Stimulated activated CD4-positive, alpha-beta T cell treated with anti-CD3 and anti-CD28 coated beads, Interleukin-1b, Interleukin-23, amount 100 ng/mL, for 1 hour (primary cell): ENCODE results near the gene NRCAM.
"Not testable (repeated sequence)": the region's sequence is repeated elsewhere in the genome, so short reads cannot be mapped to it uniquely, and the experiment has no call there.

ENCODE experiments used
- DNase-seq, 2 donors: peaks; one replicate each; pipeline ENCODE4 v3.0.0-alpha.2; 2020; ENCODE audit warnings: low read depth in 2 of 2

Gene NRCAM

DNA sequence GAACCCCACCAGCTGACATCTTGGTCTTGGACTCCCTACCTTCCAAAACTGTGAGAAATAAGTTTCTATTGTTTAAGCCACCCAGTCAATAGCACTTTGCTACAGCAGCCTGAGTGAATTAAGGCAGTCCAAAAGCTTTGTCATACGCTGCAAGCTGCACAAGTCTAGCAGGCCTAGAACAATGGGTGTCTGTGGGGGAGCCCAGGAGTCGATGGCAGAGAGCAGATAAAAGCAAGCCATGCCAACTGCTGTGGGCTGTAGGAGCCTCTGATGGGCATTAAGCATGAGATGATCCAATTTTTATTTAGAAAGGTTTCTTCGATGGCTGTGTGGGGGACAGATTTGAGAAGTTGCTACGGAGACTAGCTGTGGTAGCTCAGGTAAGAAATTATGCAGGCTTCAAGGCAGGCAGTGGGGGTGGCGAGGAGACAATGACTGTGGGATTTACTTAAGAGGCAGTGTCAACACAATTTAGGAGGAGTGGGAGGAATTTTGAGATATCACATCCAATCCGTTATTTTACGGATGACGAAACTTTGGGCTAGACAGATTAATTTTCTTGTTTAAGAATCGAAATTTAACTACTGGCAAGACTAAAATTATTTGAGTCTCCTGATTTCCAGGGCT is 110.4 kb downstream of the NRCAM start:
- no peak for DNase-seq

DNA sequence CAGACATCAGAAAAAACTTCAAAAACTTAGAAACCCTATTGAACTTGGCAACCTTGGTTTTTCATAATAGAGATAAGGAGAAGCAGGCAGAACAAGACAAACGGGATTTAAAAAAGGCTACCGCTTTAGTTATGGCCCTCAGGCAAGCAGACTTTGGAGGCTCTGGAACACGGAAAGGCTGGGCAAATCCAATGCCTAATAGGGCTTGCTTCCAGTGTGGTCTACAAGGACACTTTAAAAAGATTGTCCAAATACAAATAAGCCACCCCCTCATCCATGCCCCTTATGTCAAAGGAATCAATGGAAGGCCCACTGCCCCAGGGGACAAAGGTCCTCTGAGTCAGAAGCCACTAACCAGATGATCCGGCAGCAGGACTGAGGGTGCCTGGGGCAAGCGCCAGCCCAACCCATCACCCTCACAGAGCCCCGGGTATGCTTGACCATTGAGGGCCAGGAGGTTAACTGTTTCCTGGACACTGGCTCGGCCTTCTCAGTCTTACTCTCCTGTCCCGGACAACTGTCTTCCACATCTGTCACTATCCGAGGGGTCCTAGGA is 115.3 kb downstream of the NRCAM start:
- no peak for DNase-seq

DNA sequence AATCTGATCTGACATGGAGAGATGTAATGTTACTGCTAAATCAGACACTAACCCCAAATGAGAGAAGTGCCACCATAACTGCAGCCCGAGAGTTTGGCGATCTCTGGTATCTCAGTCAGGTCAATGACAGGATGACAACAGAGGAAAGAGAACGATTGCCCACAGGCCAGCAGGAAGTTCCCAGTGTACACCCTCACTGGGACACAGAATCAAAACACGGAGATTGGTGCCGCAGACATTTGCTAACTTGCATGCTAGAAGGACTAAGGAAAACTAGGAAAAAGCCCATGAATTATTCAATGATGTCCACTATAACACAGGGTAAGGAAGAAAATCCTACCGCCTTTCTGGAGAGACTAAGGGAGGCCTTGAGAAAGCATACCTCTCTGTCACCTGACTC is 115.8 kb downstream of the NRCAM start:
- not testable (repeated sequence) for DNase-seq

DNA sequence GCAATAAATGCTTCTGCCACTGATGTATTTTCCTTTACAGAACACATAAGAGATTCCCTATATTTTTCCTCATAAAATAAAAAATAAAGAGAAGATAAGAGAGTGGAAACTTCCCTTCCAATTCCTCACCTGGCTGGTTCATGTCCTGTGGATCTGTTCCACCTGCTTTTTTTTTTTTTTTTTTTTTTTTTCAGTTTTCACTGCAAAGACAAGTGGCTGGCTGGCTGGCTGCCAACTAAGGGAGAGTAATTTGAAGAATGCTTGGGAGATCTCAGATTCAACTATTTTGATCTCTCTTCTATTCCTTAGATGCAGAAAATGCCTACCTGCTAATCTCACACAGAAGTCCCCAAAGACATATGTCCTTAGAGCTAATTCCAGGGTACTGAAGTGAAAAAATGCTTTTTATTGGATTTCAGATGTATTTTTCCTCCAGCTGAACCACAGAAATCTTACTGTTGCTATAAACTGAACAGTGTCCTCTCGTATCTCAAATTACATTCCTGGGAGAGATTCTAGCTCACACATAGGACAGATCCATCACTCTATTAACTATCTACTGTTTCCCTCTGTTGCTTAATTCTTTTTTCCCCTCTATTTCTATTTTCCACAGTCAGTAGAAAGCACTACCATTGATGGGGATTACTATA is 120.8 kb downstream of the NRCAM start:
- DNase-seq: no peak

DNA sequence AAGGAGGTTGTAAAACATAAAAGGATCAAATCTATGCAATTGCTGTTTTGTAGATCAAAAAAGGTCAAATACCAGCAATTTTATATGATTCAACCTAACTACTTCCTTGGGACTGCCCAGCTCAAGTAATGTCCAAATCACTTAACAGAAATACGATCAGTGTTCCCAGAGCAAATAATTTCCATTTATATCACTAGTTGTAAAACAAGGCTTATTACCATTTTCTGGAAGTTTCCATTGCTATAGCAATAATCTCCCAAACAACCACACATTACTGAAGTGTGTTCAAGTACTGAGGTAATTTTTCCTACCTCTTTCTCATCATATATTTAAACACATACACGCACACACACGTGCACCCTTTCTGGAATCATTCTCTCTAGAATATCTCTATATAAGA is 123.3 kb downstream of the NRCAM start:
- DNase-seq: no peak

DNA sequence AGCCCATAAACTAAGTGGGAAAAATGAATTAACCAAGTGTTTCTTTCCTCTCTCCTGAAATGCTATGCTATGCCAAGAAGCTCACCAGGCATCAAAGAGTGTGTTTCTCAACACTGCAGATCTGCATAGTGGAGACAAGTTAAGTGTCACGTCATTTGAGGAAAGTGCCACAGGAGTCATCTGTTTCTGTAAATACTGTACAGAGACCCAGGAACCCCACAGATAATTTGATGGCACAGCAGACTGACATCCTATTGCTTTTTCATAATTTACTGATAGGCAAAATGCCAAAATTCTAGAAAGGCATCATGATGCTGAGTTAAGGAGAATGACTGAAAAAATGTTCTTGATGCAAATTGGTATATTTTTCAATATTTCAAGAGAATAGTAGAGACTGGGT is 124.3 kb downstream of the NRCAM start:
- no peak for DNase-seq

DNA sequence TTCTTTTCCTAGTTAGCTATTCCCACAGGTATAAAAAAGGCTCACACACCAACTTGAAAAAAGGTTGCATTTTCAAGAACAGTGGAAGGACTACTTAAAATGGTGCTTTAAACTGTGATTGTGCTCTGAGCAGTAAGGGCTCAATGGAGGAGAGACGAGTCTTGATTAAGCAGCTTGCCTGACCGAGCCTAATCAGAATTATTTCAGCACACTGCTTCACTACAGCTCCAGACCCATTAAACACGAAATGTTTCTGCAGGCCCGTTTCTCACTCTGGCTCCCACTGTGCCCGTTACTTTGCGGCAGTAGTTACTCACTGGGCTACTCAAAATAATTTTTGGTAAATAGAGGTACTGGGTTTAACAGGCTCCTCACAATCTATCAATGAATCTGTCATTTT is 126.0 kb downstream of the NRCAM start:
- no peak for DNase-seq

DNA sequence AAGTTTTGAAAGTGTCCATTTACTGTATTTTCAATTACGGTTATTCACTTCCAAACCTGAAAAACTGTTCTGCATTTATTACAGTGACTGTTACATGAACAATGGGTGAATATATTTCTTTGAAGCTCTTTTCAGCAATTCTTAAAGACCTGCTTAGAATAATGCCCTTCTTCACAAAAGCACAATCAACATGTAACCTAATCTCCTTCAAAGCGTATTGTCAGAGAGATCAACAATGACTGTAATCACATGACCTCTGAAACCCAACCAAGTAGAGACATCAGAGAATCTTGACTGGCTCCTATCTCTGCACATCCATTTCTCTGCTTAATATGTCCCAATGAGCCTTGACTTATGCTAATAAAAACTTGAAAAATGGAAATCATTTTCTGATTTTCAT is 126.7 kb downstream of the NRCAM start:
- DNase-seq: no peak

DNA sequence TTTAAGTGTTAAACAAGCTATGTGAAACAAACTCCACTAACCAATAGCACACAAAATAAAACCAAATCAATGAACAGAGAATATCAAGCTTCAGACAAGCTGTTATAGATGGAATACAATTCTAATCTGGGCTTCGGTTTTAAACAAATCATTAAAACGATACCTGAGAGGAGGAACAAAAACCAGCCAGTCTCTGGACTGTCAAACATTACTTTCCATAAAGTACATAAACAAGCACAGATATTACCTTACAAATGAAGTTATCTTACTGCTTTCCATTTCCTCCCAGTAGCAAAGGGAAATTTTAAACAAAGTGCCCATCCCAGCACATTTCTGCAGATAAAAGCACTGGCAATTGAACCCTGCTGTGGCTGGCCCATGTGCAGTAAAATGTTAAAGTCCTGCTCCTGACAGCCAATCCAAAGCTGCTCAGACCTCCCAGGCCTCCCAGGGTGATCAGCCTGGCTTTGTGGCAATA is 128.0 kb downstream of the NRCAM start:
- no peak for DNase-seq

DNA sequence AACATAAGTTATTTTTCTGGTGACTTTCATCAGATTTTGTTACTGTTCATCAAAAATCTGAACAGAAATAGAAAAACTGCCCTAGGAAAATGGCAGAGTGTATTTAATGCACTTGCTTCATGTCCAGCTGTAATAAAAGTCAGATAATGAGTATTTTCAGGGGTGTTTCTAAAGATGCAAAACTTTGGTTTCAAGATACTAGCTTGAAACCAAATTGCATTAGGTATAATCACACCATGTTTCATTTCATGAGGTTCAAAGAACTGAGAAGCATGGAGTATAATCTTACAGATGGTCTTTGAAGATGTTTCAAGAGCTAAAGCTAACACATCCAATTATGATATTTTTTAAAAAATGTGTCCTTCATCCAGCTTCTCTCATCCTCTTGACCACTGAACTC is 128.9 kb downstream of the NRCAM start:
- no peak for DNase-seq

DNA sequence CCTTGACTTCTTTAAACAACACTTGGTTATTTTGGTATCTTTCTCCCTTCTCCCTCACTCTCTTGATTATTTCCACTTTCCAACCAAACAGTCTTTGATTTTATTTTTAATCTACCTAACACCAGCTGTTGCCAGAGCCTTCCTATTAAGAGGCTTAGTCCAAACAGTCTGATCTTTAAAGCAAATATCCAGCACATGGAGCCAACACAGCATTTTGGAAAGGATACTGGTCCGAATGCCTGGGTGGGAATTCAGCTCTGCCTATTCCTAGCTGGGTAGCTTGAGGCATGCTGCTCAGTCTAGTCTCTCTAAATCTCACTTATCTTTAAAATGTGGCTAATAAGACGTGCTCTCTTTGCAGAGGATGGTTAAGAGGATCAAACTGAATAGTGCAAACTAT is 129.3 kb downstream of the NRCAM start:
- DNase-seq: no peak

DNA sequence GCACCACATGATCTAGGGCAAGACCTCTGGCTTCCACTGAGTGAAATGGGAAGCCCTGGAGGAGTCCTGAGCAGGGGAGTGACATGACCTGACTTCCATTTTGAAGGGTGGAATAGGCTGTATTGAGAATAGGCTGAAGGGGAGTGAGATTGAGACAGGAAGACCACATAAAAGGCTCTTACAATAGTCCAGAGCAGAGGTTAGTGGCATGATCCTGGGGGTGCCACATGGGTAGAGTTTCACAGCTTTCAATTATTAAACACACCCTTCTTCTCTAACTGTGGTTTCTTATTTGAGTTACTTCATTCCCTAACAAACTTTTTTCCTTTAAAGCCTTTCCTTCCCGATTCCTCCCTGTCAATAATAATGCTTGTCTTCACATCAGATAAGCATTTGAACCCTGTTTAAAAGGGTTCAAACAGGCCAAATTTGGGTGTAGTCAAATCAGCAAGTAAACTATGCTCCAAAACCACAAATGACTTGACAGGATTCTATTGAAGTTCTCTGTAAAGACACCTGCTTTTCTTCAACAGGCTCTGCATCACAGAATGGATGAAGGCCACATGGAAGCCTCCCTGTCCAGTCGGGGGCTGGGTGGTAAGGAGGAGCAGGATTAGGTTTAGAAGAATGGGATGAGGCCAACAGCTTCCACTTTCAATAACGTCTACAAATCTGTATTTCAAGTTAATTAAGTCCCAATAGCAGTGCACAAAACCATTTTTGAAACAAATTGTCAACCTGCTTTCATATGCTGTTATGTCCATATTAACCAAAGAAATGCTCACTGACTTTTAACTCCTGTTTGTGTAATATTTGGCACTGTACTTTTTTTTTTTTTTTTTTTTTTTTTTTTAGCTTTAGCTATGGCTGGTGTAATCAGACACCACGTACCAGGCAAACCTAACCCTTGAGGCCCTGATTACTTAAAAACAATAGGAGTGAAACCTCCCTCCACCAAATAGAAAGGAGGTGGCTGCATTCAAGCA is 131.9 kb downstream of the NRCAM start:
- no peak for DNase-seq

DNA sequence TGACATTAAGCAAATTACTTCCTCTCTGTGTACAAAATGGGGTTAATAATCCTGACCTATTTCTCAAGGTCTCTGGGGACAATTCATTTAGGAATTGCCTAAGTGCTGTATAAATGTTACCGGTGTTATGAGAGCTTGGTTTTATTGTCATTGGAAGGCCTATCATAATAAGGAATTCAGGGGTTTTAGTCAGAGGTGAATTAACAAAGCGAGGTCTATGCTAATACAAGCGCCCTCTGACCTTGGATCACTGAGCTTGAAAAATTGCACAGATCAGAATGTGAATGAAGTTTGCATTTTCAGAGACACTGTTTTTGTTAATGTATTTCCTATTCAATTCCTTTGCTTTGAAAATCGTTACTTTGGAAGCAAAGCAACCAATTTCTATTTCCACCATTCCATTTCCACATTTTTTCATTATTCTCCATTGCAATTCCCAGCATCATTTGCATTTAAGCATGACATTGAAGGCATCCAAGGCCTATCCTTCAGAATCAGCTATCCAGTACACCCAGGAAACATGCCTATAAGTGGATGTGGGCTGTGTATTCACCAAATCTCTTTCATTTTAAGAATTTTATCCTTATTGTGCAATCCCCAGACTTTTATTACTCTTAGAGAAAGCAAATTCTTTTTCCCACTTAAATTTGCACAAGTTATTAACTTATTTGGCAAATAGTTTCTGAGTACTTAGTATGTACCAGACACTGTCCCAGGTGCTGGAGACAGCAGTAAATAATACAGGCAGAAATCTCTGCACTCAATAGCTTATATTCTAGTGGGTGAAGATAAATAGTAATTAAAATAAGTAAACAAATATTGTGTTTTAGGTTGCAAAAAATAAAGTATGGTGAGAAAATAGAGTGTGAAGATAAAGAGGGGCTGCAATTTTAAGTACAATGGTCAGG is 133.1 kb downstream of the NRCAM start:
- no peak for DNase-seq

DNA sequence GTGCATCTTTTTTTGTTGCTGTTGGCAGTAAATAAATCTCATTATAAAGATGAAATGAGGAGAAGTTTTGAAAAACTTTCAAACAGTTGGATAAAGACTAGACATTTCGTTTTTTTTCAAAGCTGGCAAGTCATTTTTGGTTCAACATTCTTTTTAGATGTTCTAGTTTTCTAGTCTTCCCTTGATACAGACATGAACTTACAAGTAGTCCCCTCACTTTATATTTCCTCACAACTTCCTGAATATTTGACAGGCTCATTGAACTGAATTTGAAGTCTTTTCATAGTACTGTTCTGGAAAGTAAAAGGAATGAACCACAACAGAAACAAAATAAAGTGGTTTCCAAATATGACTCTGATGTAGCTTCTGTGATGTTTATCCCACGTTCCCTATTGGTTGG is 134.2 kb downstream of the NRCAM start:
- DNase-seq: no peak

DNA sequence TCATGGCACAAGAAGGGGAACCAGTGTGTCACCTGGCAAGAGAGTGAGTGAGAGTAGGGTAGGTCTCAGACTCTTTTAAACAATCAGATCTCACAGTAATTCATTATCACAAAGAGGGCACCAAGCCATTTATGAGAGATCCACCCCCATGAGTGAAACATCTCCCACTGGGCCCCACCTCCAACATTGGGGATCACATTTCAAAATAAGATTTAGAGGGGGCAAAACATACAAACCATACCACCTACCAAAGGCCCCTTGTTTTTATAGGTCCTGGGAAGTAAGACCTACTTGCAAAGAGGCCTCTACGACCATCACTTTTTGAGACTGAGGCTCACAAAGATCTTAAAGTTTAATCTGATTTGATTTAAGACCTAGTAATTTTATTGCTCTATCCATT is 134.9 kb downstream of the NRCAM start:
- no peak for DNase-seq

DNA sequence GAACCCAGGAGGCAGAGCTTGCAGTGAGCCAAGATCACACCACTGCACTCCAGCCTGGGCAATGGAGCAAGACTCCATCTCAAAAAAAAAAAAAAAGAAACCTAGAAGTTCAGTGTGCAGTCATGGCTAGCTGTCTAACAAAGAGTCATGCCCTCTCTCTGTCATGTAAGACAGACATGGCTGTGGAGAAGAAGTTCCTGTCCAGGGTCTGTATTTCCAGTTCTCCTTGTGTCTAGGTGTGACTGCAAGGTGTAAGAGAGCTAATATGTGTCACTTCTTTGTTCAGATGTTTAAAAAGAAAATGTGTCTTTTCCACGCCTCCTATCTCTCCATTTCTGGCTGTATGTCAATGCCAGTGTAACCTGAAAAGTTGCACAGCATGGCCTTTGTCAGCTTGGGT is 139.5 kb downstream of the NRCAM start:
- no peak for DNase-seq

DNA sequence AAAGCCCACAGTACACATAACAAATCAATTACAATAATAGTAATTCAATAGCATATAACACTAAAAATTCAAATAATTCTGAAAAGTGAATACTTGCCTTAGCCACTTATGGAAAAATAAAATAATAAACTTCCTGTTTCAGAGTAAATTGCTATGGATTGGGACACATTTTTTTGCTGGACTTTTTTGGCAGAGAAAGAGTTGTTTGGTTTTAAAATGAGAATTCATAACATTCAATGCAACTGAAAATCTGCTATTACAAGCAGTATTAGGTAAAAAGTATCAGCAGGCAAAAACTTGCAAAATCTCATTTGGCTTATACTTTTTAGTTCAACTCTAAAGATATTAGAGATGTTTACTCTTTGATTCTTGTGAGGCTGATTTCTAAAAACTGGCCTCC is 141.7 kb downstream of the NRCAM start:
- DNase-seq: no peak

DNA sequence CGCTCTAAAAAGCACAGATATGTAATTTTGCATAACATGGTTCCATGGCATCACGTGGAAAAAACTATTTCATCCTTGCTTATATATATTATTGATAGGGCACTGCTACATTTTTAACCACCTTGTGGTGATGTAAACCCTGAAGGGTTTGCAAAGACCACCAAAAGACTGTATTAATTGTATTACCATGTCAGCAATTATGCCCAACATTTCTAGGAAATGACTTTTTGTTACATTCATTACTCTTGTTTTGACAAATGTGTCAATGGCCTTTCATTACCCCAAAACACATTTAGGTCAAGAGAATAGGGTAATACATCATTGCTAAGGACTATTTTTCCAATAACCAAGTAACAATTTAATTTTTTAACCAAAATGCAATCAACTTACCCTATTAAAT is 142.2 kb downstream of the NRCAM start:
- no peak for DNase-seq

DNA sequence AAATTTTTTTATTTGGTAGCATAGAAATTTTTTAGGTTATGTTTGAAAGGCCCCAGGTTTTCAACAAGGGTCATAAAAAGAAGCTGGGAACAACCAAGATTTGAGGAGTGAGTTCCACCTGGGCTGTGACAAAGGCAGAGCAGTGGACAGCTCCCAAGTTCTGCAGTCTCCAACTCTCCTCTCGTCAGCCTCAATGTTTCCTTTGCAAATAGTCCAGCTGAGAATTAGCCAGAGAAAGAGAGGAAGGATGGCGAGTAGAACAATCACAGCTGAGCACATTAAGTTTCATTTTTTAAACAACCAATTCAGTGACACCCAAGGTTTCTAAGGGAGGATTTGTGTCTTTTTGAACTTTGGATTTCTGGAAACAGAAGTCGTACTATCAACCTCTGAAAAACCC is 143.2 kb downstream of the NRCAM start:
- no peak for DNase-seq

DNA sequence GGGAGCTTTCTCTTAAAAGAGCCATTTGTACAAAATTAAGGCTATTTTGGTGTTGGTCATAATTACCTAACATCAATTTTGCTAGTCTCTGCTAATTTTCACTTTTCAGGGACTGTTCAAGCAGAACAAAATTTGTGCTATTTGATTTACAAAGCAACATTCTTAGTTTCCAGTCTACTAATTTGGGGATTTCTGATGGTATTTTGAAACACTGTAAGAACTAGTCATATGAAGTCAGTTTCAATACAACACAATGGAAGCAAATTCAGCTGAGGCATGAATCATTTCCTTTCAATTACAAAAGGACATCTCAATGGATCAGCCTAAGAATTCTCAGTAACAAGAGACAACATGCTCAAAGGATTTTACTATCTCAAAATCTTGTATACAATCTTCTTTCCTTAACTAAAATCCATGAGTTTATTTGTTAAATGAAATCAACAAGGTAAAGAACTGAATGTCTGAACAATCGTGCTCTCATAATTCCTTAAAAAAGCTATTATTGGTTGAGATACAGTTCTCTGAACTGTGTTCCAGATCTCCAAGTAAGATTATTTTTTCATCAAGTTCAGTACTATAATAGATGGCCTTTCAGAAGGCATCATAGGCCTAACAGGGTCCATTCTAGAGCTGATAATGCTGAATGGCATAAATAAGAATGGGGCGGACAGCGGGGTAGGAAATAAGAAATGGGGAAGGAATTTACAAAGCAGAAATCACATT is 144.6 kb downstream of the NRCAM start:
- DNase-seq: no peak

DNA sequence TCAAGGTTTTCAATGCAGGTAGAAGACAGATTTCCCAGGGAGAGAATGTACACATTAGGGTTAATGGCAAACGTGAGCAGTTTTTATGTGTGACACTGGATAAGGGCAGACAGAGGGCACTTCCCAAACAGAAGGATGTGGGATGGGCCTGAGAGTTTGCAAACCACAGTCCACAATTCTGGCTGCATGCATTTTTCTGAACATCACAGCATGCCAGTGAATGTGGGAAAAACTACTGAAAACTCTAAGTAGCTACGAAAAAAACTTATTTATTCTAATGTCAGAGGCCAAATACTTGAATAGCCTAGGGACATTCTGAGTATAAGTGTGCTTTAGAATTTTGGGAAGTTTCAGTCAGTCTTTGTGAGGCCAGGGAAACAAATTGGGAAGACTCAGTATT is 145.9 kb downstream of the NRCAM start:
- DNase-seq: no peak
